SH-SY5Y (cell line): Measurements from ENCODE around the gene ATP9A.

Experiments used
- GATA2 ChIP-seq: IDR thresholded peaks from 2 replicates; pipeline ENCODE4 v1.6.1; 2011; ENCODE audit warnings: mild to moderate bottlenecking, low read depth, low read length
- GATA3 ChIP-seq: IDR thresholded peaks from 2 replicates; pipeline ENCODE4 v1.6.1; 2011; ENCODE audit warnings: low read depth, mild to moderate bottlenecking, low read length, moderate library complexity

DNA sequence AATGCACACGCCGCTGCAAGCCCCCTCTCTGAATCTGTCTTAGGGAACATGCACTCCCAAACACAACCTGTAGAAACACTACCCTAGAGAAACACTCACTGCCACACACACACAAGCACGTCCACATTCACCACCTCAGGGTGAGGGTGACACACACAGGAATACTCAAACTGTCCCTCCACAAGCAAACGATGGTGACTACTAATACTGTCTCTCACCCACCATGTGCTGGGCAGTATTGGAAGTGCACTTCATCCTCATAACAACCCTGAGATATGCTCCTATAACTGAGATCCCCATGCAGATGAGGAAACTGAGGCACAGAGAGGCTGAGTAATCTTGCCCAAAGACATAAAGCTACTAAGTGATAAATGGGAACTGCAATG lies 55.0 kb downstream of the ATP9A start:
- TF ChIP-seq GATA2 (no peak), GATA3 (no peak)
